ENCODE measurements around the gene CEL.

CEL gene

GRCh38 chr9:133113163-133113948, 51.6 kb downstream of the CEL start:
- TF ChIP-seq EZH2phosphoT487 (IDR thresholded peaks at IDR 0.05; ENCODE audit: low read depth): no peak
- no peak for TF ChIP-seq CTCF (IDR thresholded peaks at IDR 0.05; ENCODE audit: low read depth, low read length)
- Histone ChIP-seq H3K4me2 (ENCODE audit: low read length) (no peak overlapping the region), H3K9ac (ENCODE audit: low read length) (no peak overlapping the region), H3K27me3 (ENCODE audit: low read depth, low read length) (no peaks in the 10 kb centered on the region), H3K79me2 (ENCODE audit: low read length) (no peaks in the 10 kb centered on the region; the same call in 1 of the 2 replicates), H3K4me1 (ENCODE audit: low read length) (peaks cover 38% of the 10 kb centered on the region), H3K4me3 (ENCODE audit: low read length) (no peak overlapping the region), H3K9me3 (ENCODE audit: insufficient read depth, low read length) (no peaks in the 10 kb centered on the region), H2AFZ (ENCODE audit: low read depth, low read length) (no peak overlapping the region), H4K20me1 (ENCODE audit: insufficient read depth, low read length) (peaks cover 12% of the 10 kb centered on the region), H3K36me3 (replicated peaks; ENCODE audit: low read depth, low read length) (peaks cover 3% of the 10 kb centered on the region), H3K27ac (ENCODE audit: low read length) (no peak overlapping the region)

GRCh38 chr9:133113949-133114885, 52.4 kb downstream of the CEL start:
- no peak overlapping the region; the same call in 1 of the 2 replicates for H3K9ac ChIP-seq (ENCODE audit: low read length)
- no peak overlapping the region for H3K4me3 ChIP-seq (ENCODE audit: low read length)
- H2AFZ ChIP-seq (ENCODE audit: low read depth, low read length): no peak overlapping the region
- no peak overlapping the region for H3K27ac ChIP-seq (ENCODE audit: low read length)
- H3K27me3 ChIP-seq (ENCODE audit: low read depth, low read length): no peaks in the 10 kb centered on the region
- no peaks in the 10 kb centered on the region for H3K36me3 ChIP-seq (replicated peaks; ENCODE audit: low read depth, low read length)
- H3K4me1 ChIP-seq (ENCODE audit: low read length): peaks cover 38% of the 10 kb centered on the region
- H3K4me2 ChIP-seq (ENCODE audit: low read length): peak overlapping the region; percentile 83
- peaks cover 20% of the 10 kb centered on the region for H4K20me1 ChIP-seq (ENCODE audit: insufficient read depth, low read length)
- no peaks in the 10 kb centered on the region; the same call in 1 of the 2 replicates for H3K79me2 ChIP-seq (ENCODE audit: low read length)
- H3K9me3 ChIP-seq (ENCODE audit: insufficient read depth, low read length): no peaks in the 10 kb centered on the region
- TF ChIP-seq CTCF (IDR thresholded peaks at IDR 0.05; ENCODE audit: low read depth, low read length) (no peak), EZH2phosphoT487 (IDR thresholded peaks at IDR 0.05; ENCODE audit: low read depth) (no peak)

GRCh38 chr9:133114886-133115603, 53.3 kb downstream of the CEL start:
- Histone ChIP-seq H3K27me3 (ENCODE audit: low read depth, low read length) (no peaks in the 10 kb centered on the region), H3K4me2 (ENCODE audit: low read length) (peak overlapping the region; percentile 83), H3K79me2 (ENCODE audit: low read length) (no peaks in the 10 kb centered on the region; the same call in 1 of the 2 replicates), H3K9me3 (ENCODE audit: insufficient read depth, low read length) (no peaks in the 10 kb centered on the region), H3K27ac (ENCODE audit: low read length) (peak overlapping the region; percentile 47), H3K4me1 (ENCODE audit: low read length) (peaks cover 42% of the 10 kb centered on the region), H3K9ac (ENCODE audit: low read length) (peak overlapping the region; percentile 56; the same call in 1 of the 2 replicates), H2AFZ (ENCODE audit: low read depth, low read length) (no peak overlapping the region), H3K4me3 (ENCODE audit: low read length) (peak overlapping the region; percentile 72), H3K36me3 (replicated peaks; ENCODE audit: low read depth, low read length) (no peaks in the 10 kb centered on the region), H4K20me1 (ENCODE audit: insufficient read depth, low read length) (peaks cover 29% of the 10 kb centered on the region)
- TF ChIP-seq EZH2phosphoT487 (IDR thresholded peaks at IDR 0.05; ENCODE audit: low read depth): no peak
- TF ChIP-seq CTCF (IDR thresholded peaks at IDR 0.05; ENCODE audit: low read depth, low read length): no peak
